Activated CD4-positive, alpha-beta T cell treated with anti-CD3 and anti-CD28 coated beads, Interleukin-2, amount 50 U/mL, for 48 hours (primary cell): Measurements from ENCODE around the gene CREB3L1.

Experiments
- DNase-seq, 2 experiments: peaks; one replicate each; pipeline ENCODE4 v3.0.0-alpha.2; 2020

Gene CREB3L1

GRCh38 chr11:46273511-46274205 is 3.8 kb upstream of the CREB3L1 start:
- no peak for DNase-seq

GRCh38 chr11:46275964-46276641 is 1.4 kb upstream of the CREB3L1 start:
- DNase-seq: no peak

GRCh38 chr11:46277313-46277621 is 195 bp upstream of the CREB3L1 start:
- DNase-seq: no peak

GRCh38 chr11:46278387-46279125 is 1.1 kb downstream of the CREB3L1 start:
- peak; percentile 43 to 48 for DNase-seq

GRCh38 chr11:46279126-46280099 is 2.0 kb downstream of the CREB3L1 start:
- DNase-seq: no peak

GRCh38 chr11:46280706-46281105 is 3.2 kb downstream of the CREB3L1 start:
- no peak for DNase-seq

GRCh38 chr11:46281371-46281831 is 3.9 kb downstream of the CREB3L1 start:
- no peak for DNase-seq

- no peak for DNase-seq
Measured at GRCh38 chr11:46285173-46285572, 7.7 kb downstream of the CREB3L1 start.

- no peak for DNase-seq
Measured at GRCh38 chr11:46285594-46286033, 8.2 kb downstream of the CREB3L1 start.

GRCh38 chr11:46286789-46287188 is 9.3 kb downstream of the CREB3L1 start:
- DNase-seq: no peak

- DNase-seq: no peak
Measured at GRCh38 chr11:46288451-46288850, 11.0 kb downstream of the CREB3L1 start.

GRCh38 chr11:46290011-46290410 is 12.5 kb downstream of the CREB3L1 start:
- no peak for DNase-seq

- no peak for DNase-seq
Measured at GRCh38 chr11:46290598-46291309, 13.3 kb downstream of the CREB3L1 start.

GRCh38 chr11:46291441-46292150 is 14.1 kb downstream of the CREB3L1 start:
- DNase-seq: no peak

- DNase-seq: no peak
Measured at GRCh38 chr11:46293066-46293465, 15.6 kb downstream of the CREB3L1 start.

- no peak for DNase-seq
Measured at GRCh38 chr11:46293641-46294103, 16.2 kb downstream of the CREB3L1 start.

GRCh38 chr11:46294365-46295309 is 17.2 kb downstream of the CREB3L1 start:
- no peak for DNase-seq

- DNase-seq: peak; percentile 68 to 73
Measured at GRCh38 chr11:46295312-46296058, 18.0 kb downstream of the CREB3L1 start.

- no peak for DNase-seq
Measured at GRCh38 chr11:46296059-46296527, 18.6 kb downstream of the CREB3L1 start.
